Subcutaneous abdominal adipose tissue (tissue), 5 donors: ENCODE results near the gene STN1.

Source experiments
- H3K27ac ChIP-seq: one replicate; pipeline ENCODE4 v1.7.0; 2013; ENCODE audit warnings: low read depth, mild to moderate bottlenecking, inconsistent platforms, low read length, moderate library complexity
- H3K27me3 ChIP-seq, 5 donors: one replicate each; pipeline ENCODE4 v1.7.0; 2013; ENCODE audit warnings: low read length in 5 of 5, inconsistent platforms in 1 of 5; ENCODE audit not compliant: control insufficient read depth in 5 of 5, insufficient read depth in 4 of 5
- H3K36me3 ChIP-seq, 5 donors: one replicate each; pipeline ENCODE4 v1.7.0; 2013; ENCODE audit warnings: low read length in 5 of 5; ENCODE audit not compliant: control insufficient read depth in 5 of 5, insufficient read depth in 5 of 5
- H3K4me1 ChIP-seq, 5 donors: one replicate each; pipeline ENCODE4 v1.7.0; 2013; ENCODE audit warnings: low read length in 5 of 5, mild to moderate bottlenecking in 3 of 5, moderate library complexity in 1 of 5; ENCODE audit not compliant: control insufficient read depth in 5 of 5, insufficient read depth in 5 of 5
- H3K4me3 ChIP-seq, 5 donors: one replicate each; pipeline ENCODE4 v1.7.0; 2013; ENCODE audit warnings: low read length in 5 of 5, low read depth in 1 of 5
- H3K9ac ChIP-seq, 5 donors: one replicate each; pipeline ENCODE4 v1.7.0; 2013; ENCODE audit warnings: low read length in 5 of 5, mild to moderate bottlenecking in 4 of 5, moderate library complexity in 3 of 5
- H3K9me3 ChIP-seq, 5 donors: one replicate each; pipeline ENCODE4 v1.7.0; 2013; ENCODE audit warnings: low read length in 5 of 5; ENCODE audit not compliant: control insufficient read depth in 5 of 5
- donor health status: healthy.
- donor health status: healthy.
- donor health status: healthy.
- donor health status: healthy.
- donor health status: healthy.

STN1 gene, protein sequence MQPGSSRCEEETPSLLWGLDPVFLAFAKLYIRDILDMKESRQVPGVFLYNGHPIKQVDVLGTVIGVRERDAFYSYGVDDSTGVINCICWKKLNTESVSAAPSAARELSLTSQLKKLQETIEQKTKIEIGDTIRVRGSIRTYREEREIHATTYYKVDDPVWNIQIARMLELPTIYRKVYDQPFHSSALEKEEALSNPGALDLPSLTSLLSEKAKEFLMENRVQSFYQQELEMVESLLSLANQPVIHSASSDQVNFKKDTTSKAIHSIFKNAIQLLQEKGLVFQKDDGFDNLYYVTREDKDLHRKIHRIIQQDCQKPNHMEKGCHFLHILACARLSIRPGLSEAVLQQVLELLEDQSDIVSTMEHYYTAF

DNA sequence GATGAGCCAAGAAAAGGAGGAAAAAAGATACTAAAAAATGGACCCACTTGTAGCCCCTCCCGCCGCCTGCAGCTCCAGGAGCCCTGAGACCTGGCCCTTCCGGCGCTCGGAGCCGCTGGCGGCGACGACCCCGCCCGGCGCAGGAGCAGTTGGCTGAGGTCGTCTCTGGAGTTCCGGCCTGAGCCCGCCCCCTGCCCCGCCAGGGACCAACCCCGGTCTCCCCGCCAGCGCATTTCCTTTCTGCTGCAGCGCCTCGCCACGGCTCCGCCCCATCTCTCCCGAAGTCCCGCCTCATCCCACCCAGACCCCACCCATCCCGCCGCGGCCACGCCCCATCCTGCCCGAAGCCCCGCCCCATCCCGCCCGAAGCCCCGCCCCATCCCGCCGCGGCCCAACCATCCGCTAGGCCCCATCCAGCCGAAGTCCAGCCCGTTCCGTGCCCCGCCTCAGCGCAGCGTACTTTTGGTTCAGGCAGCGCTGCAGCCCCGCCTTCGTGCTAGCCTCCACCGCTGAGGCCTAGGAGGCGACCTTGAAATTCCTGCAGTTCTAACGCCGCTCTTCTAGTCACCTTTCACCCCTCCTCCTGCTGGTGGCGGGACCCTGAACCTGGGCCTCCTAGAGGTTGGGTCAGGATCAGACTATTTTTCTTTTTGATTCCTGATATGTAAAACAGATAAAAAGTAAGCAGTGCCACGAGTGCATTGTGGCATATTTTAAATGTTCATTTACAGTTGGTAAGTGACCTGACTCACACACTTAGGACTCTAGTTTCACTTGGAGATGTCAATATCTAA lies at the start of gene STN1:
Gene STN1 (minus strand): TSS at position 132 of the 794 bp plus-strand sequence. CDS start 590 bp downstream, outside the sequence.
- Histone ChIP-seq H3K9ac (peak within 1 kb of the TSS; percentile 81 to 96 (median 89)), H3K4me3 (peak within 1 kb of the TSS; percentile 74 to 97 (median 82)), H3K27me3 (no peaks in the 10 kb centered on the region), H3K36me3 (no peaks in the 10 kb centered on the region), H3K9me3 (peaks cover 0 to 2% (median 0%) of the 10 kb centered on the region in 5 donors), H3K27ac (peak within 1 kb of the TSS; percentile 98), H3K4me1 (peaks cover 5 to 34% (median 28%) of the 10 kb centered on the region in 5 donors)

DNA sequence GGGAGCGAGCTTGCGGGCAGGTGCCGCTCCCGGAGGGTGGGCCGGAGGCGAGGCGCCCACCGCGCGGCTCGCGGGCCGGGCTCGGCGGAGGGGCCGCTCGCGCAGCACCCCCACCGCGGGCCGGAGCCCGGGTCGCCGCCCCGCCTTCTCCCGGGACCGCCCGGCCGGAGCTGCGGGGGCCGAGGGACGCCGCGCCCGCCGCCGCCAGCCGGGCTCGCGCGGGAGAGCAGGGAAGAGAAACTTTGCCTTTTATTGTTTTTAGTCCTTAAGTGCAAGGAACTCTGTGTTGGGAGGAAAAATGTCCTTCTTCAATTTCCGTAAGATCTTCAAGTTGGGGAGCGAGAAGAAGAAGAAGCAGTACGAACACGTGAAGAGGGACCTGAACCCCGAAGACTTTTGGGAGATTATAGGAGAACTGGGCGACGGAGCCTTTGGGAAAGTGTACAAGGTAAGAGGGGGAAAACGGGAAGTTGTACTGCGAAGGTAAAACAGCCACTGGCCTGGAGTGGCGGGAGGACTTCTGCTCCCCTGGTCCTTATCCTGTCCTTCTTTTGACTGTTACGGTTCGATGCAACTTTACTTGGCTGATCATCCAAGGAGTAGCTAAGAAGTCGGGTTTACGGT lies 49.6 kb upstream of the STN1 start:
- Histone ChIP-seq H3K27me3 (no peaks in the 10 kb centered on the region), H3K36me3 (no peaks in the 10 kb centered on the region), H3K27ac (peak overlapping the region; percentile 91), H3K9ac (peak overlapping the region; percentile 95 to 99 (median 97)), H3K4me1 (peaks cover 0 to 42% (median 34%) of the 10 kb centered on the region in 5 donors), H3K9me3 (no peaks in the 10 kb centered on the region), H3K4me3 (peak overlapping the region; percentile 79 to 100 (median 95))

DNA sequence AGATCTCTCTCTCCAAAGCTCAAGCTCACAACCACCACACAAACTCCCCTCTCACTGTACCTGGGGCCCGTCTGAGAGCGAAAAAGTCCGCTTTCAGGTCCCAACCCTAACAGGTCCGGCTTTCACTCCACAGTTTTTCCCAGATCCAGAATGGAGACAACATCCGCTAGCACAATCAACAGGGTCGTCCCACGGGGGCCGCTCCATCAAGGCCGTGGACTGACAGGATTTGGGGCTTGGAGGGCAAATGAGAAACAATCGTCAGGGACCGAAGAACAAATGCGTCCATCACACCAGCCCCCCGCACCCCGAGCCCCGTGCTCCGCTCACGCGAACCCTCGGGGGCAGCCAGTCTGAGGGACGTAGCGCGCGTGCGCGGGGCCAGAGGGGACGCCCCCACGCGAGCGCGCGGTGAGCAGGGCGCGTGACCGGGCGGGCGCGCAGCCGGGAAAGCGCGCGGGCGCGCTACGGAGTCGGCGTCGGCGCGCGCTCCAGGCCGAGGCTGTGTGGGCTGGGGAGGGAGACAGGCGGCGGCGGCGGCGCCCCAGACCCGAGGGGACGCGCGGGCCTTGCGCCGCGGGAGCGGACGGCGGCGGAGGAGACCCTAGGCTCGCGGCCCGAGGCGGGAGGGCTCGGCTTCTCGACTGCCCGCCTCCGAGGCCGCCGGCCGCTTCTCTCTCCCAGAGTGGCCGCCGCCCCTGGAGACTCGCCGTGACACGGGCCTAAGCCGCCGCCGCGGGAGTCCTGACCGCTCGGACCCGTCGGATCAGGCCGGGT lies 48.9 kb upstream of the STN1 start, which contains the start of gene SLK:
Gene SLK (plus strand): TSS at position 470 of the 777 bp plus-strand sequence. CDS start 606 bp downstream, outside the sequence.
- H3K4me1 ChIP-seq = peaks cover 0 to 42% (median 34%) of the 10 kb centered on the region in 5 donors
- no peaks in the 10 kb centered on the region for H3K36me3 ChIP-seq
- peak within 1 kb of the TSS; percentile 95 to 99 (median 97) for H3K9ac ChIP-seq
- H3K4me3 ChIP-seq = peak within 1 kb of the TSS; percentile 79 to 100 (median 95)
- H3K9me3 ChIP-seq = no peaks in the 10 kb centered on the region
- no peaks in the 10 kb centered on the region for H3K27me3 ChIP-seq
- H3K27ac ChIP-seq = peak within 1 kb of the TSS; percentile 91

DNA sequence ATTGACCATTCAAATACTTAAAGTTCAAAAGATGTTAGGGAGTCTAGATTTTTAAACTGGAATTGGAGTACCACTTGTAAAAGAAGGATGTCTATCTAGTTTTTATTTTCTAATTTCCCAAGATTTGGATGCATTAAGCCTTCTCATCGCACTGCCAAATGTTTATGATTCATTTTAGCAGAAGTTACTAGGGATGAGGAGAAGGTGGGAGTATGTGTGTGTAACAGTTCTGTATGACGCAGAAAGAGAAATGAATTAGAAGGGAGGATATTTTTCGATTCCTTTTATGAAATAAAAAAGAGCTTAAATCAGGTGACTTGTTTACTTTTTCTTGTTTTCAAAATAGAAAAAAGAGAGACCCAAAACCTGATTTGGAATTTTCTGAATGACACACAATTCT lies 42.1 kb upstream of the STN1 start:
- Histone ChIP-seq H3K9me3 (no peaks in the 10 kb centered on the region), H3K4me3 (no peak overlapping the region), H3K4me1 (no peaks in the 10 kb centered on the region), H3K27ac (no peak overlapping the region), H3K9ac (no peak overlapping the region), H3K27me3 (no peaks in the 10 kb centered on the region), H3K36me3 (no peaks in the 10 kb centered on the region)

DNA sequence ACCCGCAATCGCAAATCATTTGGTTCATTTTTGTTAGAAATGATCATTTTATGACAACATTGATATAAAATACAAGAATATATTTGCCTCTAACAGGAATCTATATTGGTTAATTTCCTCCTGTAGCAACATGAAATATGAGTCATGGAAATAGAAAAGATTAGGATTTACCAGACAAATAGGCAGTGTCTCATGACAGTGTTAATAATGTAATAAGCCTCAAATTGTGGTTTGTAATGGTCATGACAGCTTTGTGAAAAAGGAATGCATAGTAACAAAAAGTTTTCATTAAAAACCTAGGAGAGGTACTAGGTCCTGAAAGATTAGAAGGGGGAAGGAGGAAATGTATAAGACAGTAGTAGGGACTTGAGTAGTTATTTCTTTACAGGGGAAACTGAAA lies 41.0 kb upstream of the STN1 start:
- no peak overlapping the region for H3K9ac ChIP-seq
- no peak overlapping the region for H3K27ac ChIP-seq
- H3K9me3 ChIP-seq = no peaks in the 10 kb centered on the region

DNA sequence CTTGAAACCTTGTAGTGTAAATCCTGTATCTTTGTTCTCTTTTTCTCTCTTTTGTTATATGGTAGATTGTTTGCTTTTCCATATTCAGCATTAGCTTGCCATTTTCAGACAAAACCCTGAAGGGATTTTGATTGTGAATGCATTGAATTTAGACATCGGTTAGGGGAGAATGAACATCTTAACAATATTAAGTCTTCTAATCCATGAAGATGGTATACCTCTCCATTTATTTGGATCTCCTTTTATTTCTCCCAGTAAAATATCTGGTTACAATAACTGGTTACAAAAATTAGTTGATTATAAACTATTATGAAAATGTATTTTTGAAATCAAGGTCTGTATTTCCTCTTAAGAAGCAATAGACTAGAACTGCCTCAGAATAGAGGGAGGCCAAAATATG lies 36.6 kb upstream of the STN1 start:
- Histone ChIP-seq H3K9ac (no peak overlapping the region), H3K4me3 (no peak overlapping the region), H3K27me3 (no peaks in the 10 kb centered on the region), H3K9me3 (no peaks in the 10 kb centered on the region), H3K27ac (no peak overlapping the region), H3K36me3 (no peaks in the 10 kb centered on the region), H3K4me1 (no peaks in the 10 kb centered on the region)

More for the DNA sequence above, 41.0 kb upstream of the STN1 start:
- Histone ChIP-seq H3K27me3 (no peaks in the 10 kb centered on the region), H3K4me1 (no peaks in the 10 kb centered on the region), H3K4me3 (no peak overlapping the region), H3K36me3 (no peaks in the 10 kb centered on the region)

DNA sequence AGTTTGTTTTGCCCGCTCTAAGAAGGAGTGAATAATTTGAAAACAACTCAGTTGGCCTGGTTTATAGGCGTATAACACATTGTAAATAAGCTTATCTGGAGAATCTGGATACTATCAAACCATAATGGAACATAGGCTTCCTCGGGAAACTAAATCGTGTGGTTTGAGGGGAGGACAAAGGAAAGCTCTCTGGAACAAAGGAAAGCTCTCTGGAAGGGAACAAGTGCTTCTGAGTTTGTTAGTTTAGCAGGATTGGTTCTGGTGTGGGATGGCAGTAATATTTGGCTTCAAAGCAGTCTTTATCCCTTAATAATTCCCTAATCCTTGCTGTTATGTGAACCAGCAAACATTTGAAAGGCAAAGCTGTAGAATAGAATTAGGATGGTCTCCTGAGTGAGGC lies 34.0 kb upstream of the STN1 start:
- H3K9me3 ChIP-seq = no peaks in the 10 kb centered on the region
- H3K27ac ChIP-seq = no peak overlapping the region
- no peak overlapping the region for H3K9ac ChIP-seq

DNA sequence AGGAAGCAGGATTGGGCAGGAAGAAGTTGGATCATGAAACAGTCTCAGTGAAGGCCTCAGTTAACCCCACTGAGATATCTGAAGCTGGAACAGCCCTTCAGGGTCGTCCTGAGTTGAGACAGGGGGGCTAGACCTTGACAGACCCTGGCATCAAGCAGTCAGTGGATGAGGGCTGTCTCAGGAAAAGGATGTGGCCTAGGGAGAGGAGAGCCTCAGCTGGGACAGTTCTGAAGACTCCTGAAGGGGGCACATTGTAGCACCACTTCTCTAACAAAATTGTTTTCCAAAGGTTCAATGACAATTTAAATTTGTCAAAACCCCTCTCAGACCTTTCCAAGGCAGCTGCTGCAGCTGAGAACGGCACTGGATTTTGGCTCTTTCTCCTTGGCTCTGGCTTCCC lies 33.2 kb upstream of the STN1 start:
- no peaks in the 10 kb centered on the region for H3K4me1 ChIP-seq
- H3K36me3 ChIP-seq = no peaks in the 10 kb centered on the region
- H3K9ac ChIP-seq = no peak overlapping the region
- no peaks in the 10 kb centered on the region for H3K27me3 ChIP-seq
- no peaks in the 10 kb centered on the region for H3K9me3 ChIP-seq
- no peak overlapping the region for H3K27ac ChIP-seq
- H3K4me3 ChIP-seq = no peak overlapping the region

More for the DNA sequence above, 34.0 kb upstream of the STN1 start:
- no peaks in the 10 kb centered on the region for H3K27me3 ChIP-seq
- H3K36me3 ChIP-seq = no peaks in the 10 kb centered on the region
- no peak overlapping the region for H3K4me3 ChIP-seq
- H3K4me1 ChIP-seq = no peaks in the 10 kb centered on the region

DNA sequence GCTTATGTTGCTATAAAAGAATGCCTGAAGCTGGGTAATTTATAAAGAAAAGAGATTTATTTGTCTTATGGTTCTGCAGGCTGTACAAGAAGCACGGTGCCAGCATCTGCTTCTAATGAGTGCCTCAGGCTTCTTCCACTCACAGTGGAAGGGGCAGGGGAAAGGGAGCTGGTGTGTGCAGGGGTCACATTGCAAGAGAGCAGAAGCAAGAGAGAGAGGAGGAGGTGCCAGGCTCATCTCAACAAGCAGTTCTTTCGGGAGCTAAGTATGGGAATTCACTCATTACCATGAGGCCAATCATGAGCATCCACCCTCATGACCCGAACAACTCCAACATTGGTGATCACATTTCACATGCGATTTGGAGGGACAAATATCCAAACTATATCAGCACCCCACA lies 31.7 kb upstream of the STN1 start:
- H3K36me3 ChIP-seq = no peaks in the 10 kb centered on the region
- no peak overlapping the region for H3K4me3 ChIP-seq
- no peaks in the 10 kb centered on the region for H3K9me3 ChIP-seq
- no peak overlapping the region for H3K9ac ChIP-seq
- H3K27ac ChIP-seq = no peak overlapping the region
- no peaks in the 10 kb centered on the region for H3K4me1 ChIP-seq
- H3K27me3 ChIP-seq = no peaks in the 10 kb centered on the region
